AG04449 (cell line): Measurements from ENCODE around the gene EHMT2.
A peak's percentile ranks its signal among the peaks of the same experiment; 100 is the strongest.
"Not testable (repeated sequence)": the region's sequence is repeated elsewhere in the genome, so short reads cannot be mapped to it uniquely, and the experiment has no call there.

Source experiments
- CTCF ChIA-PET: fragments of 350-600 bp; formaldehyde crosslinking; extraction: SDS; loops from one replicate; lab custom pipeline; 2021; ENCODE audit warnings: antibody characterized with exemption; lab: Yijun Ruan, JAX
- POLR2A ChIA-PET: fragments of 400-600, 350-600 bp; formaldehyde crosslinking; extraction: SDS; loops from one replicate; lab custom pipeline; 2020; ENCODE audit warnings: antibody characterized with exemption, inconsistent platforms; lab: Yijun Ruan, JAX
- DNase-seq: peaks from one replicate; pipeline ENCODE4 v3.0.0-alpha.2; 2010; ENCODE audit warnings: low read depth, low spot score
- H3K4me3 ChIP-seq: 2 replicates; pipeline ENCODE4 v1.5.1; 2011; ENCODE audit warnings: low read depth, mild to moderate bottlenecking, control low read depth, low read length
- TF ChIP-seq, protein P1 (sequence below): IDR thresholded peaks from one replicate; pipeline ENCODE4 v1.5.1; 2011; ENCODE audit warnings: mild to moderate bottlenecking, moderate library complexity, low read length, control low read depth, inconsistent platforms; ENCODE audit not compliant: insufficient read depth; ENCODE audit errors: missing control alignments

The EHMT2 gene

DNA sequence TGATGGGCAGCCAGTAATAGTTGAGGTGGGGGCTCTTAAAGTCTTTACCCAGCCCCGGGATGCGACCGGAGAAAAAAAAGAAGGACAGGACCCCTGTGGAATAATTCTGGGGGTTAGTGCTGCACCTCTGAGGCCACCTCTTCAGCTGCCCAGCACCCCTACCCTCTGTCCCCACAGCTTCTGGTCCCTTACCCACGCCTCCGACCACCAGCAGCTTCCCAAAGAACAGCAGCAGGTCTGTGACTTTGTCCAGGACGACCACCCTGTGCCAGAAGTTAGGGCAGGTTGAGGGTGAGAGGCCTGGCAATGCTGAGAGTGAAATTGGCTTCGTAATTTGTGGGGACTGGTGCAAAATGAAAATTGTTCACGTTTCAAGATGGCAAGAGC lies 32.7 kb downstream of the EHMT2 start:
- ChIA-PET POLR2A (interaction anchor here (0.6 to 1.0 kb wide), 2 partner anchors 24 to 58 kb away, joined by 3 read pairs; partner anchors contain the start of gene LSM2), CTCF (interaction anchor here (0.6 to 4.5 kb wide), 9 partner anchors 11 to 205 kb away, joined by 3 to 22 read pairs (median 4); partner anchors contain the start of genes DDAH2 and LY6G5C)
- H3K4me3 ChIP-seq: no peak overlapping the region
- TF ChIP-seq, protein P1, sequence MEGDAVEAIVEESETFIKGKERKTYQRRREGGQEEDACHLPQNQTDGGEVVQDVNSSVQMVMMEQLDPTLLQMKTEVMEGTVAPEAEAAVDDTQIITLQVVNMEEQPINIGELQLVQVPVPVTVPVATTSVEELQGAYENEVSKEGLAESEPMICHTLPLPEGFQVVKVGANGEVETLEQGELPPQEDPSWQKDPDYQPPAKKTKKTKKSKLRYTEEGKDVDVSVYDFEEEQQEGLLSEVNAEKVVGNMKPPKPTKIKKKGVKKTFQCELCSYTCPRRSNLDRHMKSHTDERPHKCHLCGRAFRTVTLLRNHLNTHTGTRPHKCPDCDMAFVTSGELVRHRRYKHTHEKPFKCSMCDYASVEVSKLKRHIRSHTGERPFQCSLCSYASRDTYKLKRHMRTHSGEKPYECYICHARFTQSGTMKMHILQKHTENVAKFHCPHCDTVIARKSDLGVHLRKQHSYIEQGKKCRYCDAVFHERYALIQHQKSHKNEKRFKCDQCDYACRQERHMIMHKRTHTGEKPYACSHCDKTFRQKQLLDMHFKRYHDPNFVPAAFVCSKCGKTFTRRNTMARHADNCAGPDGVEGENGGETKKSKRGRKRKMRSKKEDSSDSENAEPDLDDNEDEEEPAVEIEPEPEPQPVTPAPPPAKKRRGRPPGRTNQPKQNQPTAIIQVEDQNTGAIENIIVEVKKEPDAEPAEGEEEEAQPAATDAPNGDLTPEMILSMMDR: no peak
- no peak for DNase-seq

DNA sequence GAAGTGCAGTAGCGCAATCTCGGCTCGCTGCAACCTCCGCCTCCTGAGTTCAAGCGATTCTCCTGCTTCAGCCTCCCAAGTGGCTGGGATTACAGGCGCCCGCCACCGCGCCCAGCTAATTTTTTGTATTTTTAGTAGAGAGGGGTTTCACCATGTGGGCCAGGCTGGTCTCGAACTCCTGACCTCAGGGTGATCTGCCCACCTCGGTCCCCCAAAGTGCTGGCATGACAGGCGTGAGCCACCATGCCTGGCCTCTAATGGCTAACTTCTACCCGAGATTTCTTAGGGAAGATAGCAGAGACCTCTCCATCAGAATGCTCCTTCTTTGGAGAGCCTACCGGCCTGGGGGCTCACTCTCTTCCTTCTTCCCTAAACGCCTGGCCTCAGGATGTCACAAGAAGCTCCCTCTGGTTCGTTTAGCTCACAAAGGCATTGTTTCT lies 33.4 kb downstream of the EHMT2 start:
- CTCF ChIA-PET: interaction anchor here (0.6 to 4.5 kb wide), 10 partner anchors 11 to 205 kb away, joined by 3 to 22 read pairs (median 4); partner anchors contain the start of genes C6orf47, DDAH2 and LY6G5C

DNA sequence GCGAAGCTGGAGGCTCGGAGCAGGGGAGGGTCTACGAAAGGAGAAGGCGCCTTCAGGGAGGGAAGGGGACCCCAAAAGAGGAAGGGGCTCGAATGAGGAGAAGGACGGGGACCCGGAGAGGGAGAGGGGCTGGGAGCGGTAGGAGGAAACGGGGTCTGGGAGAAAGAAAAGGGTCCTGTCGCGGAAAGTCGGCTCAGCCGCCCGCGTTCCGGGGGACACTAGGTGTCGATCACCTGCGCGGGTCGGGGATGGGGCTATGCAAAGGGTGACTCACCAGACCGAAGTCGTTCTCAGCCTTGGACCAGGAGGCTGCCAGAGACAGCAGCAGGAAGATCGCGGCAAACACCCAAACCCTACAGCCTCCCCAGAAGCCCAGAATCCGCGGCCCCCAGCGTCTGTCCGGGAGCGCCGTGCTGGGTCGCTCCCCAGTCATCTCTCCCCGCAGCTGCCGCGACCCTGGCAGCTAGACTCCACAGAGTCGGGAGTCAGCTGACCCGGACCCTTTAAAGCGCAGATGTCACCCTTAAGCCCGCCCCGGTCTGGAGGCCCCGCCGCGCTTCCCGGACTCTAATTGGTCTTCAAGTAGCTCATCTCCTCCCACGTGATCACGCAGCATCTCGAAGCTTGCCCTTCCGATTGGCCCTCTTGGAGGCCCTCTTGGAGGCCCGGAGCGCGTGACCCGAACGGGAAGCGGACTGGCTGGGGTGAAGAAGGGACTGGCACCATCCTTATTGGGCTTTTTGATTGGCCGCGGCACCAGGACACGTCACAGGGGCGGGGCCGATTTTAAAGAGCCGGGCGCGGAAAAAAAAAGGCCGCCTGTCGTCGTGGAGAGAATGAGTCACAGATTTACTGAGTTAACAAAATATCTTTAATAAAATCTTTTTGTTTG lies 34.9 kb downstream of the EHMT2 start, which contains the start of gene NEU1:
Gene NEU1 (minus strand): TSS at position 478 of the 892 bp plus-strand sequence. CDS start 45 bp downstream, at position 433.
- peak; percentile 99 for DNase-seq
- ChIA-PET POLR2A (interaction anchor here (0.6 to 2.4 kb wide), 18 partner anchors 10 to 1109 kb away, joined by 3 to 19 read pairs (median 4); partner anchors contain the start of genes ABHD16A, DXO, EHMT2 and HSPA1B), CTCF (interaction anchor here (1.1 to 4.5 kb wide), 5 partner anchors 18 to 184 kb away, joined by 3 to 22 read pairs (median 5); partner anchors contain the start of gene LY6G5C)
- TF ChIP-seq, protein P1: no peak
- peak within 1 kb of the TSS; percentile 94 for H3K4me3 ChIP-seq

More for the DNA sequence above, 33.4 kb downstream of the EHMT2 start:
- peak overlapping the region; percentile 76 for H3K4me3 ChIP-seq
- POLR2A ChIA-PET: interaction anchor here (0.6 to 2.4 kb wide), 6 partner anchors 23 to 106 kb away, joined by 3 to 19 read pairs (median 6); partner anchors contain the start of genes EHMT2, HSPA1B and LSM2
- not testable (repeated sequence) for DNase-seq

DNA sequence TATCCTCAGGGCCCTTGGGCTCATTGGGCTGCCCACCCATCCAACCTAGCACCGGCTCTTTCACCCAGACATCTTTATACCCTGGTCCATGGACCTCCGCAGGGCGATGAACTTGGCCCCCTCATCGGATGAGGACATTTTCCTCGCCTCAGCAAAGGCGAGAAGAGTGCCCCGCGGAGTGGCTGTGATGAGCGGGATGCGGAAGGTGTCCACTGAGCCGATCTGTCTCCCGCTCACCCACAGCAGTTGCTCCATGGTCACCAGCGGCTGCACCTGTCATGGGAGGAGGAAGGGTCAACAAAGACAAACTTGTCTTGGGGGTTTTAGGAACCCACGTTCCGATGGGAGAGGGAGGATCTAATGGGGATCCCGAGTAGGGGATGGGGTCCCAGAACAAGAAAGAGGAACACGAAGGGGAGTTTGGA lies 35.6 kb downstream of the EHMT2 start:
- POLR2A ChIA-PET: interaction anchor here (1.0 to 2.4 kb wide), 7 partner anchors 18 to 1110 kb away, joined by 3 to 19 read pairs (median 7); partner anchors contain the start of gene HSPA1B

DNA sequence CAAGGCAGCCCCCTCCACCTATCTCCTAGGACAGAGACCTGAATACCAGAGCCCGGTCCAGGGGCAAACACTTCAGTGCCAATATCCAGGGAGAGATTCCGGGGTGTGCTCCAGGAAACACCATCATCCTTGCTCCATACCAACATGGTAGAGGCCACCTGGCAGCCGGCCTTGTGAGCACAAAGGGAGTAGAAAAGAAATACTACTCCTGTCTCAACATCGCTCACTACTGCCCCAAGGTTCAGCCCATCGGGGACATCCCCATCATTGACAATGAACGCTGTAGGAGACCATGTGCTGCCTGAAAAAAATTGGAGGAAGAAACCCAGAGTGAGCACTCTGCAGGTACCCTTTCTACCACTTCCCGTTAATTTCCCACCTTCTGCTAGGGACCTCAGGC lies 36.3 kb downstream of the EHMT2 start:
- CTCF ChIA-PET: no interaction called here
- no peak overlapping the region; the same call in 1 of the 2 replicates for H3K4me3 ChIP-seq
- no peak for DNase-seq
- TF ChIP-seq, protein P1: no peak
- POLR2A ChIA-PET: no interaction called here

More for the DNA sequence above, 35.6 kb downstream of the EHMT2 start:
- DNase-seq: no peak
- CTCF ChIA-PET: interaction anchor here (1.7 to 4.5 kb wide), 2 partner anchors 181 to 184 kb away, joined by 9 to 22 read pairs; partner anchors contain the start of gene LY6G5C
- peak overlapping the region; percentile 94 for H3K4me3 ChIP-seq
- TF ChIP-seq, protein P1: no peak

DNA sequence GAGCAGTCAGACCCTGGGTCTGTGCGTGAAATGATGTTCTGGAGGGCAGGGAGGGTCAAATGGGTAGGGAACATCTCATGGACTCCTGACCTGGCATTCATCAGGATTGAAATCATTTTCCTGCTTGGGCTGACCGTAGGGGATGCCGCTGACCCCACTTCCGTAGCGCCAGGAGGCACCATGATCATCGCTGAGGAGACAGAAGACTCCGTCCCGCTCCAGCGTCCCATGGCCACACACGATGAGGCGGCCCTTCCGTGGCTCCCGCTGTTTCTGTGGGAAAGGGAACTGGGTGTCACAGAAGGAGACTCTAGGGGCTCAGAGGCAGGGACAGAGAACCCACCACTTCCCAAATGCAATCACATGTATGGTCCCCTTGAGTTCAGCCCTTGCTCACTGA lies 37.1 kb downstream of the EHMT2 start:
- TF ChIP-seq, protein P1: no peak
- ChIA-PET POLR2A (no interaction called here), CTCF (interaction anchor here (0.7 kb wide), 1 partner anchor 9 kb away, joined by 3 read pairs; no protein-coding TSS in a partner anchor)
- no peak overlapping the region for H3K4me3 ChIP-seq
- no peak for DNase-seq
